OCI-LY7 (cell line): ENCODE results near the gene GLB1L2.

Experiments
- CTCF ChIP-seq: fragments of 200-600 bp; sonication (generic); conservative IDR thresholded peaks from 2 replicates; pipeline ENCODE4 v1.5.1; 2014; ENCODE audit warnings: mild to moderate bottlenecking, antibody characterized with exemption, low read length, moderate library complexity, mixed read lengths
- EZH2phosphoT487 ChIP-seq: fragments of 200-600 bp; sonication (generic); IDR thresholded peaks from 2 replicates; pipeline ENCODE4 v1.6.1; 2018; ENCODE audit warnings: low read depth, borderline replicate concordance, mild to moderate bottlenecking, mixed run types, antibody characterized with exemption, low read length, moderate library complexity, mixed read lengths

GRCh38 chr11:134359646-134360045 lies 27.9 kb downstream of the GLB1L2 start:
- no peak for TF ChIP-seq CTCF
- no peak for TF ChIP-seq EZH2phosphoT487
